Astrocyte (in vitro differentiated cells and primary cell): ENCODE results near the gene INPP5A.

Source experiments
- EZH2 ChIP-seq: IDR thresholded peaks from 2 replicates; pipeline ENCODE4 v1.6.1; 2012; ENCODE audit warnings: mild to moderate bottlenecking, low read length, inconsistent platforms; ENCODE audit not compliant: insufficient read depth
- TF ChIP-seq, protein P1 (sequence below): IDR thresholded peaks from 2 replicates; pipeline ENCODE4 v1.5.1; 2011; ENCODE audit warnings: low read depth, mild to moderate bottlenecking, inconsistent platforms, low read length, moderate library complexity; ENCODE audit not compliant: insufficient read depth

GRCh38 chr10:132586739-132587138 is 49.2 kb downstream of the INPP5A start:
- TF ChIP-seq, protein P1, sequence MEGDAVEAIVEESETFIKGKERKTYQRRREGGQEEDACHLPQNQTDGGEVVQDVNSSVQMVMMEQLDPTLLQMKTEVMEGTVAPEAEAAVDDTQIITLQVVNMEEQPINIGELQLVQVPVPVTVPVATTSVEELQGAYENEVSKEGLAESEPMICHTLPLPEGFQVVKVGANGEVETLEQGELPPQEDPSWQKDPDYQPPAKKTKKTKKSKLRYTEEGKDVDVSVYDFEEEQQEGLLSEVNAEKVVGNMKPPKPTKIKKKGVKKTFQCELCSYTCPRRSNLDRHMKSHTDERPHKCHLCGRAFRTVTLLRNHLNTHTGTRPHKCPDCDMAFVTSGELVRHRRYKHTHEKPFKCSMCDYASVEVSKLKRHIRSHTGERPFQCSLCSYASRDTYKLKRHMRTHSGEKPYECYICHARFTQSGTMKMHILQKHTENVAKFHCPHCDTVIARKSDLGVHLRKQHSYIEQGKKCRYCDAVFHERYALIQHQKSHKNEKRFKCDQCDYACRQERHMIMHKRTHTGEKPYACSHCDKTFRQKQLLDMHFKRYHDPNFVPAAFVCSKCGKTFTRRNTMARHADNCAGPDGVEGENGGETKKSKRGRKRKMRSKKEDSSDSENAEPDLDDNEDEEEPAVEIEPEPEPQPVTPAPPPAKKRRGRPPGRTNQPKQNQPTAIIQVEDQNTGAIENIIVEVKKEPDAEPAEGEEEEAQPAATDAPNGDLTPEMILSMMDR, result no peak
- TF ChIP-seq EZH2, result no peak
